HG03571 (cell line): ENCODE measurements around the gene FLYWCH1.

Experiments used
- ATAC-seq: cut with Tn5 transposase; IDR thresholded peaks from one replicate; pipeline ENCODE4 v1.9.1; 2021; ENCODE audit not compliant: unreplicated experiment

Gene FLYWCH1

GRCh38 chr16:2981177-2981898 is 69.6 kb downstream of the FLYWCH1 start:
- no peak for ATAC-seq

GRCh38 chr16:2981899-2982250 is 70.1 kb downstream of the FLYWCH1 start:
- ATAC-seq, result no peak

GRCh38 chr16:2982402-2982801 is 70.7 kb downstream of the FLYWCH1 start:
- ATAC-seq, result no peak

GRCh38 chr16:2983706-2984136 is 72.0 kb downstream of the FLYWCH1 start:
- ATAC-seq, result no peak

- ATAC-seq, result no peak
Measured at GRCh38 chr16:2985462-2985861, 73.7 kb downstream of the FLYWCH1 start.

GRCh38 chr16:2985893-2986355 is 74.2 kb downstream of the FLYWCH1 start:
- no peak for ATAC-seq

- no peak for ATAC-seq
Measured at GRCh38 chr16:2986623-2987188, 75.0 kb downstream of the FLYWCH1 start.

- no peak for ATAC-seq
Measured at GRCh38 chr16:2987286-2987685, 75.6 kb downstream of the FLYWCH1 start.

GRCh38 chr16:2987833-2988232 is 76.1 kb downstream of the FLYWCH1 start:
- ATAC-seq, result no peak

GRCh38 chr16:2988590-2989099 is 76.9 kb downstream of the FLYWCH1 start:
- no peak for ATAC-seq

- no peak for ATAC-seq
Measured at GRCh38 chr16:2990891-2991290, 79.2 kb downstream of the FLYWCH1 start.

- ATAC-seq, result no peak
Measured at GRCh38 chr16:2991566-2992261, 80.0 kb downstream of the FLYWCH1 start.

- no peak for ATAC-seq
Measured at GRCh38 chr16:2992383-2993081, 80.8 kb downstream of the FLYWCH1 start.

GRCh38 chr16:2996298-2996697 is 84.6 kb downstream of the FLYWCH1 start:
- no peak for ATAC-seq

- ATAC-seq, result no peak
Measured at GRCh38 chr16:2999929-3000328, 88.2 kb downstream of the FLYWCH1 start.

- no peak for ATAC-seq
Measured at GRCh38 chr16:3000540-3000939, 88.8 kb downstream of the FLYWCH1 start.
